ENCODE data around the gene MAPK8IP3.

Gene MAPK8IP3

DNA sequence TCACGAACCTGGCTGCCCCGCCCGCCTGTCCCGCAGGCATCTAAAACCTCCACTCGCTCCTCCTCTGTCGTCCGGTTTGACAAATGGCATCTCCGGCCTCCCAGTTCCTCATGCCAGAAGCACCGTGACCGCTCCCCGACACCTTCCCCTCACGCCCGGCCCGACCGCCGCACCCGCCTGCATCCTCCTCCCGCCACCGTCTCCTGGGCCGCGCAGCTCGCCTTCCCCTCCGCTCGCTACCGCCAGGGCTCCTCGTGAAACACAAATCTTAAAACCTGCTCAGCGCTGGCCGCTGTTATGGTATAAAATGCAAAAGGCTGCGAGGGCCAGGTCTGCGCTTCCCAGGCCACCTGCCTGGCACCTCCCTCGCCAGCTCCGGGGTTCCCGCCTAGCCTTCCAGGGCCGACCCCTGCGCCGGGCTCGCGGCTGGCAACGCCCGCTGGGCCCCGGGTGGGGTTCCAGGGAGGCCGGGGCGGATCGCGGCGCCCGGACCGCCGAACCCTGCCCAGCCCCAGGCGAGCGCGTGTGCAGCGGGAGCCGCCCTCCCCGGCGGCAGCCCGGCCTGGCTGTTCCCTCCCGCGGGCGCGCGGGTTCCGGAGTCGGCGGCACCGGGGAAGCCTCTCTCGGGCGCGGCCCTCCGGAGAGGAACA is 75.9 kb downstream of the MAPK8IP3 start:
- peak overlapping the region; percentile 70 to 78 for H3K27ac ChIP-seq
- DNase-seq, result no peak
- intact Hi-C loops (cut with DNase I; ENCODE audit: low total_unique reads), result loop anchor here (5.0 kb wide), 1 partner anchor 45 kb away; the partner anchor contains the start of genes FAHD1 and HAGH
- peaks cover 18 to 61% (median 42%) of the 10 kb centered on the region in 3 donors for H3K36me3 ChIP-seq
- TF ChIP-seq, protein P1, sequence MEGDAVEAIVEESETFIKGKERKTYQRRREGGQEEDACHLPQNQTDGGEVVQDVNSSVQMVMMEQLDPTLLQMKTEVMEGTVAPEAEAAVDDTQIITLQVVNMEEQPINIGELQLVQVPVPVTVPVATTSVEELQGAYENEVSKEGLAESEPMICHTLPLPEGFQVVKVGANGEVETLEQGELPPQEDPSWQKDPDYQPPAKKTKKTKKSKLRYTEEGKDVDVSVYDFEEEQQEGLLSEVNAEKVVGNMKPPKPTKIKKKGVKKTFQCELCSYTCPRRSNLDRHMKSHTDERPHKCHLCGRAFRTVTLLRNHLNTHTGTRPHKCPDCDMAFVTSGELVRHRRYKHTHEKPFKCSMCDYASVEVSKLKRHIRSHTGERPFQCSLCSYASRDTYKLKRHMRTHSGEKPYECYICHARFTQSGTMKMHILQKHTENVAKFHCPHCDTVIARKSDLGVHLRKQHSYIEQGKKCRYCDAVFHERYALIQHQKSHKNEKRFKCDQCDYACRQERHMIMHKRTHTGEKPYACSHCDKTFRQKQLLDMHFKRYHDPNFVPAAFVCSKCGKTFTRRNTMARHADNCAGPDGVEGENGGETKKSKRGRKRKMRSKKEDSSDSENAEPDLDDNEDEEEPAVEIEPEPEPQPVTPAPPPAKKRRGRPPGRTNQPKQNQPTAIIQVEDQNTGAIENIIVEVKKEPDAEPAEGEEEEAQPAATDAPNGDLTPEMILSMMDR (IDR thresholded peaks at IDR 0.05), result peak in 1 of 2 experiments; percentile 20
- H3K4me1 ChIP-seq, result peaks cover 0 to 69% (median 40%) of the 10 kb centered on the region in 4 donors
- no peaks in the 10 kb centered on the region for H3K9me3 ChIP-seq
- peak overlapping the region; percentile 74 to 94 for H3K4me3 ChIP-seq
- H3K27me3 ChIP-seq, result no peaks in the 10 kb centered on the region

DNA sequence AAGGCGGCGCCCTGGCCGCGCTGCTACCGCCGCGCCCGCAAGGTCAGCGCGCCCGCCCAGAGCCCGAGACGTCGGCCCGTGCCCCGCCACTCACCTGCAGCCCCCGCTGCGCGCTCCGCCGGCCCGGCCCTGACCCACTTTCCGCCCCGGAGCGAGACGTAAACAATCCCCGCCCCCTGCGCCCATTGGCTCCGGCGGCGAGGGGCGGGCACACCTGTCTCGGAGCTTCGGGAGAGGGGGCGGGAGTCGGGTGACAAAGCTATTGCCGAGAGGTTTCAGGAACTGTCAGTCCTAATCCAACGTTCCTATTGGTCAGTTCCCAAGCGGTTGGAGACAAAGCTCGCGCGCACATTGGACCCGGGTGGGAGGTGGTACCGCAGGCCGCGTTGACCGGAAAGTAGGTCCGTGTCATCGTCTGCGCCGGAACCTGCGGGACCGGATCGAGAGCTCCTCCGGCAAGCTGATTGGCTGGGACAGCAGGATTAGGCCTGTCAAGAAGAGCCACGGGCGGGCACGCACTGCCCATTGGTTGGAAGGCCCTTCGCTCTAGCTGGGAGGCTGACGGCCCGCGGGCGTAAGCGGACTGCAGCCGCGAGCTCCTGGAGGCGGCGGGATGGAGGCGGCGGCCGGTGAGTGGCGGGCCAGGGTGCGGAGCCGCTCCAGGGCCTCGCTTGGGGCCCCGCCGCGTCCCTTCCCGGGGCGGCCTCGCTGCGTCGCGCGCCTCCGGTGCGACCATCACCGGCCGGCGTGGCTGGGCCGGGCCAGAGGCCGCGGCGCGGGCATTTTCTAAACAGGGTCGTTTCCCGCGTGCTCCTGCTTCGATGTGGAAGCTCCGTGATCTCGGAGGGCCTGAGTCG is 76.6 kb downstream of the MAPK8IP3 start, which contains the start of the genes NUBP2 and SPSB3:
TSS of gene NUBP2 (plus strand) at position 553 of the 857 bp plus-strand sequence. CDS start at position 614, 61 bp downstream.
TSS of gene SPSB3 (minus strand) at position 164 of the 857 bp plus-strand sequence. CDS start 1,088 bp downstream, outside the sequence.
- no peaks in the 10 kb centered on the region for H3K27me3 ChIP-seq
- H3K9me3 ChIP-seq, result no peaks in the 10 kb centered on the region
- H3K4me3 ChIP-seq, result peak within 1 kb of the TSS; percentile 74 to 94
- peak within 1 kb of the TSS; percentile 75 to 78 for H3K27ac ChIP-seq
- H3K4me1 ChIP-seq, result peaks cover 0 to 73% (median 40%) of the 10 kb centered on the region in 4 donors
- TF ChIP-seq, protein P1 (IDR thresholded peaks at IDR 0.05), result no peak
- intact Hi-C loops (cut with DNase I; ENCODE audit: low total_unique reads), result loop anchor here (5.0 kb wide), 1 partner anchor 45 kb away; the partner anchor contains the start of genes FAHD1 and HAGH
- DNase-seq, result peak; percentile 100
- peaks cover 17 to 61% (median 42%) of the 10 kb centered on the region in 3 donors for H3K36me3 ChIP-seq

DNA sequence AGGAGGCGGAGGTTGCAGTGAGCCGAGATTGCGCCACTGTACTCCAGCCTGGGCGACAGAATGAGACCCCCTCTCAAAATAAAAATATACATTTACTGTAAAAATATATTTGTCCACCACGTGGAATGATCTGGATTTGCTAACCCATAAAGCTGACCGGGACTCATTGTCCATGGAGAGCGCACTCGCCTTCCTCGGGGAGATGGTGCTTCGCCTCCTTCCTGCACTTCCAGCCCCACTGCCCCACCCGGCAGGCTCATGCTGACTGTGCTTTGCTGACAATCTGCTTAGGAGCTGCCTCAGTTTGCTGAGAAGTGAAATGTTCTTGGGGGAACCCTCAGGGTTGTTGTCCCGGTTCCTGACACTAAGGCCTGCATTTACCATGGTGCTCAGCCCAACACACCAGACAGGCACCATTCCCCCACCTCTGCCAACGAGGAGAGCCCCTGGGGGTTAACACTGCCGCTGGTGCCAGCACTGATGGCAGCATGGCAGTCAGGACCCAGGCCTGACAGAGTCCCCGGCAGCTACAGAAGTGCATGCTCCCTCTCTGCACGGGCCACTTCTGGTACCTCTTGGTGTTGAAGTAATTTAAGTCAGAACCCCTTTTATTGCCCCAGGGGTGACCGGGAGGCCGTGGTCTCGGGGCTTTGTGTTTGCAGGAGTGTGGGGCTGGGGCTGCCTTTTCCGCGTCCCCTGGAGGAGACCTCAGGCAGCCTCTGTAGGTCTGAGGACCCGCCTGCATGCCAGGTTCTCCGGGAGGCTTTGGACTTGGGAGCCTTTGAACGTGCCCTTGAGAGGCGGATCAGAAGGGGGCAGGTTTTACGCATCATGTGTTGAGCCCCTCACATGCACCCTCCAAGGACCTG is 79.2 kb downstream of the MAPK8IP3 start:
- TF ChIP-seq, protein P1 (IDR thresholded peaks at IDR 0.05), result no peak
- Histone ChIP-seq H3K36me3 (peaks cover 15 to 61% (median 43%) of the 10 kb centered on the region in 3 donors), H3K27me3 (no peaks in the 10 kb centered on the region), H3K9me3 (no peaks in the 10 kb centered on the region), H3K4me1 (peaks cover 0 to 61% (median 35%) of the 10 kb centered on the region in 4 donors), H3K27ac (no peak overlapping the region), H3K4me3 (no peak overlapping the region)
- DNase-seq, result no peak
- intact Hi-C loops (cut with DNase I; ENCODE audit: low total_unique reads), result loop anchor here (5.0 kb wide), 1 partner anchor 42 kb away; the partner anchor contains the start of genes FAHD1 and HAGH

DNA sequence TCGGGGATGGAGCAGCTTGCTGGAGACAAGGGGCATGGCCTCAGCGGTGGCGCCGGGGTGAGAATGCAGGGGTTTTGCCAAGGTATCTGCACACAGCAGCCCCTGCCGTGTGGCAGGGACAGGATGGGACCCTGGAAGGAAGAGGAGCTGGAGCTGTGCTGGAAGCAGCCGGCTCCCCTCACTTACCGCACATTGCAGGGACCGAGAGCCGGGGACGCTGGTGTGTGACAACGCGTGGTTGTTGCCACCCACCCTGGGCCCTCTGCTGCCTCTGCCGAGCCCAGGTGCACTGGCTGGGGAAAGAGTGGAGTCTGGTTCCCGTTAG is 79.8 kb downstream of the MAPK8IP3 start:
- H3K4me3 ChIP-seq, result no peak overlapping the region
- DNase-seq, result no peak
- H3K27me3 ChIP-seq, result no peaks in the 10 kb centered on the region
- H3K4me1 ChIP-seq, result peaks cover 0 to 56% (median 30%) of the 10 kb centered on the region in 4 donors
- H3K27ac ChIP-seq, result no peak overlapping the region
- peaks cover 15 to 61% (median 41%) of the 10 kb centered on the region in 3 donors for H3K36me3 ChIP-seq
- TF ChIP-seq, protein P1 (IDR thresholded peaks at IDR 0.05), result no peak
- H3K9me3 ChIP-seq, result no peaks in the 10 kb centered on the region
- intact Hi-C loops (cut with DNase I; ENCODE audit: low total_unique reads), result no loop called here

Data from tibial artery (tissue), 4 donors.